GM10266 (cell line): ENCODE results near the gene STX1A.

Experiments used
- DNase-seq: peaks from one replicate; pipeline ENCODE4 v3.0.0; 2012; ENCODE audit errors: extremely low spot score
- CTCF ChIP-seq: IDR thresholded peaks from 2 replicates; pipeline ENCODE4 v1.5.1; 2012; ENCODE audit warnings: mild to moderate bottlenecking, low read depth; ENCODE audit not compliant: control insufficient read depth, insufficient read depth; ENCODE audit errors: missing control alignments

STX1A gene

GRCh38 chr7:73688288-73688687 is 31.2 kb downstream of the STX1A start:
- TF ChIP-seq CTCF = no peak
- no peak for DNase-seq

- no peak for TF ChIP-seq CTCF
These were observed 34.2 kb downstream of the STX1A start for GRCh38 chr7:73685311-73685710.

GRCh38 chr7:73683788-73684693 is 35.4 kb downstream of the STX1A start:
- no peak for TF ChIP-seq CTCF
- no peak for DNase-seq

More at GRCh38 chr7:73685311-73685710, 34.2 kb downstream of the STX1A start:
- no peak for DNase-seq

GRCh38 chr7:73683056-73683787 is 36.2 kb downstream of the STX1A start, which contains the start of the genes BUD23 and DNAJC30:
Gene BUD23 (plus strand): TSS chr7:73683597. CDS start chr7:73683626, 29 bp downstream.
Gene DNAJC30 (minus strand): TSS chr7:73683453. CDS start chr7:73683423, 30 bp downstream.
- DNase-seq = peak; percentile 98
- TF ChIP-seq CTCF = no peak

- DNase-seq = no peak
- TF ChIP-seq CTCF = no peak
These were observed 36.8 kb downstream of the STX1A start for GRCh38 chr7:73682745-73683055.

- DNase-seq = no peak
- TF ChIP-seq CTCF = no peak
These were observed 38.4 kb downstream of the STX1A start for GRCh38 chr7:73681031-73681430.
